HG03571 (cell line): ENCODE data around the gene PTPN11.

ENCODE experiments used
- ATAC-seq: cut with Tn5 transposase; IDR thresholded peaks from one replicate; pipeline ENCODE4 v1.9.1; 2021; ENCODE audit not compliant: unreplicated experiment

The PTPN11 gene

GRCh38 chr12:112538740-112539139 lies 120.0 kb downstream of the PTPN11 start:
- no peak for ATAC-seq

GRCh38 chr12:112539221-112539620 lies 120.5 kb downstream of the PTPN11 start:
- ATAC-seq, result no peak

GRCh38 chr12:112540021-112540420 lies 121.3 kb downstream of the PTPN11 start:
- no peak for ATAC-seq

GRCh38 chr12:112543751-112544150 lies 125.0 kb downstream of the PTPN11 start:
- no peak for ATAC-seq

- ATAC-seq, result no peak
Measured at GRCh38 chr12:112546339-112546738, 127.6 kb downstream of the PTPN11 start.

- ATAC-seq, result no peak
Measured at GRCh38 chr12:112546996-112547395, 128.2 kb downstream of the PTPN11 start.

- no peak for ATAC-seq
Measured at GRCh38 chr12:112549031-112549430, 130.3 kb downstream of the PTPN11 start.

GRCh38 chr12:112551681-112552080 lies 132.9 kb downstream of the PTPN11 start:
- ATAC-seq, result no peak

GRCh38 chr12:112555621-112556233 lies 137.0 kb downstream of the PTPN11 start:
- ATAC-seq, result no peak

GRCh38 chr12:112557951-112558630 lies 139.3 kb downstream of the PTPN11 start:
- ATAC-seq, result no peak
